HG02852 (cell line): ENCODE results near the gene GNPAT.
A peak's percentile ranks its signal among the peaks of the same experiment; 100 is the strongest.

Experiments used
- ATAC-seq: cut with Tn5 transposase; IDR thresholded peaks from one replicate; pipeline ENCODE4 v1.9.1; 2021; ENCODE audit warnings: mild to moderate bottlenecking, moderate library complexity; ENCODE audit not compliant: unreplicated experiment

The GNPAT gene

DNA sequence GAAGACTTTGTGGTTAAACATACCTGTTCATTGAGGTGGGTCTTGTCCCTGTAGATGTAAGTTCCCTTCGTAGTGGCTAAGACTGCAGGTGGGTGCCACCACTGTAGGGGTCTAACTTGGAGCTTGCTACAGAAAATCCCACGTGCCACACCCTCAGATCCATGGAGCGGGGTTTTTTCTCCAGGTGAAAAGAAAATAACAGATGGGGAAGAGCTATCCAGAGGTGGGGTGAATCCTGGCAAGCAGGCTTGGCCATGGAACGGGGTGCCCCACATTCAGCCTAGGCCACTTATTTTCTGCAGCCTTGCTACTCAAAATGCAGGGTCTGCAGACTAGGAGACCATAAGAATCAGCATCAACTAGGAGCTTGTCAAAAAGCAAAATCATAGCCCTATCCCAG, 72.6 kb downstream of the GNPAT start:
- ATAC-seq: no peak

- ATAC-seq: peak; percentile 76
Measured at GRCh38 chr1:231315887-231316286, 74.9 kb downstream of the GNPAT start.

GRCh38 chr1:231317306-231318014, 76.4 kb downstream of the GNPAT start:
- no peak for ATAC-seq

DNA sequence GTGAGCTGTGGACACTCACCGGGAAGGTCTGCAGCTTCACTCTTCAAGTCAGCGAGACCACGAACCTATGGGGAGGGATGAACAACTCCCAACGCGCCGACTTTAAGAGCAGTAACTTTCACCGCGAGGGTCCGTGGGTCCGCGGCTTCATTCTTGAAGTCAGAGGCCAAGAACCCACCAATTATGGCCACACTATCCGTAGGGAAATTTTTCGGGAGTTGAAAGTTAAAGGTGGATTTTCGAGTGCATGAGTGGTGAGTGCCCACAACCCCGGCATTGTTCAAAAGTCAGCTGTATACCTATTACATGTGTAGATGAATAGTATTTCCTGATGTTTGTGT, 77.0 kb downstream of the GNPAT start:
- no peak for ATAC-seq

GRCh38 chr1:231318568-231318967, 77.6 kb downstream of the GNPAT start:
- no peak for ATAC-seq

DNA sequence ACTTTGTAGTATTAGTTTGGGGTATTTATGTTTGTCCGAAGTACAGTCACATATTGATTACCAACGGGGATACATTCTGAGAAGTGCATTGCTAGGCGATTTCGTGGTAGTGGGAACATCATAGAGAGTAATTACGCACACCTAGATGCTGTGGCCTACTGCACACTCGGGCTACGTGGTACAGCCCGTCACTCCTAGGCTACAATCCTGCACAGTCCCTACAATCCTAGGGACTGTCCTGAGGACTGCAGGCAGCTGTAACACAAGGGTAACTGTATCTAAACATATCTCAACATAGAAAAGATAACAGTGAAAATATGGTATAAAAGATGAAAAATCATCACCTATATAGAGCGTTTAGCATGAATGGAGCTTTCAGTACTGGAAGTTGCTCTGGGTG, 78.1 kb downstream of the GNPAT start:
- no peak for ATAC-seq

- ATAC-seq: no peak
Measured at GRCh38 chr1:231322880-231323530, 82.0 kb downstream of the GNPAT start.

DNA sequence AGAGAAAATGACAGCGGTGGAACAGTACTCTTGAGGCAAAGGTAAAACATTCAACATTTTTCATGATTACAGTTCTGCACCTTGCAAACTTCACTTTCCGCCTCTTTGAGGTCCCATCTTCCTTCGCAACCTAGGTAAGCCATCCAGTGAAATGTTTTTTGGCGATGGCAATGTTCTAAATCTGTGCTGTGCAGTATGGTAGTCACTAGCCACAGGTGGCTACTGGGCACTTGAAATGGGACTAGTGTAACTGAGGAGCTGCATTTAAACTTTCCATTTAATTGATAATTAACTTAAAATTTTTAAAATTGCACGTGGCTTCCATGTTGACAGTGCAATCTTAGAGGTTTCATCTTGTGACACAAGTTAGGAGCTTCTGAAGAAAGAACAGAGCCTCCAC, 83.6 kb downstream of the GNPAT start:
- ATAC-seq: no peak

DNA sequence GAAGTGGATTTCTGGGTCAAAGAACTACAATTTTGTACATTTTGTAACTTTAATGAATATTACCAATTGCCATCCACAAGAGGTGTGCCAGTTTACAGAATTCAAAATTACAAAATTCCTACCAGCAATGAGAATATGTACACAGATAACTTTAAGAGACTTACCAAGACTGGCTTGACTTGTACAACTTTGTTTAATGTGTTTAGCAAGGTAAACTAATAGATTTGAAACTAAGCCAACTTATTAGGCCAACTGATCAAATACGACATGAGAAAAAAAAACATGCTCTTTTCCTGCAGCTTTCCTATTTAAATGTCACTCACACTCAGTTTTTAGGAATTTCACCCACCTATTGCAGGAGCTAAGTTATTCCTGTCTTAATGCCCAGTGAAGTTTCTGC, 85.2 kb downstream of the GNPAT start:
- no peak for ATAC-seq
